ENCODE measurements around the gene RITA1. TPM values are rescaled to one million over a fixed set of nuclear protein-coding genes. Genes with fewer than 3 reads are reported as not detected.
A peak's percentile ranks its signal among the peaks of the same experiment; 100 is the strongest.
"Not testable (repeated sequence)": the region's sequence is repeated elsewhere in the genome, so short reads cannot be mapped to it uniquely, and the experiment has no call there.

RITA1 gene
- total RNA-seq, 1 donor from 2014 or later = 26.6 TPM

DNA sequence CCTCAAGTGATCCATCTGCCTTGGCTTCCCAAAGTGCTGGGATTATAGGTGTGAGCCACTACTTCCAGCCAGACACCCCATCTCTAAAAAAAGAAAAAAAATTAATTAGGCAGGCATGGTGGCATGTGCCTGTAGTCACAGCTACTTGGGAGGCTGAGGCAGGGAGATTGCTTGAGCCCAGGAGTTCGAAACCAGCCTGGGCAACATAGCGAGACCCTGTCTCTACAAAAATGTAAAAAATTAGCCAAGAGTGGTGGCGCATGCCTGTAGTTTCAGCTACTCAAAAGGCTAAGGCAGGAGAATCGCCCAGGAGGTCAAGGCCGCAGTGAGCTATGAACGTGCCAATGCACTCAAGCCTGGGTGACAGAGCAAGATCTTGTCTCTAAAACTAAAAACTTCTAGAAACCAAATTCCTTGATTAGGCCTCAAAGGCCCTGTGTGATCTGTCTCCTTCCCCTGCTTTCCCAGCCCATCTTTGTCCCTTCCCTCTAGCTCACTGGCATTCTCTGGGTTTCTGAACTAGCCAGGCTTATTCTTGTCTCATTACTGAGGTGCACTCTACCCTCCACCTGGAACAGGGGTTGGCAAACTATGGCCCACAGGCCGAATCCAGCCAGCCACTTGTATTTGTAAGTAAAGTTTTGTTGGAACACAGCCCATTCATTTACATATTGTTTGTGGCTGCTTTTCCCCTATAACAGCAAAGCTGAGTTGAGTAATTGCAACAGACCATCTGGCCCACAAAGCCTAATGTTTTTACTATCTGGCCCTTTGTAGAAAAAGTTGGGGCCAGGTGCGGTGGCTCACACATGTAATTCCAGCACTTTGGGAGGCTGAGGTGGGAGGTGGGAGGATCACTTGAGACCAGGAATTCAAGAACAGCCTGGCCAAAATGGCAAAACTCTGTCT, 18.6 kb downstream of the RITA1 start:
- DNase-seq (ENCODE audit: low read depth) = no peak
- TF ChIP-seq, protein P1, sequence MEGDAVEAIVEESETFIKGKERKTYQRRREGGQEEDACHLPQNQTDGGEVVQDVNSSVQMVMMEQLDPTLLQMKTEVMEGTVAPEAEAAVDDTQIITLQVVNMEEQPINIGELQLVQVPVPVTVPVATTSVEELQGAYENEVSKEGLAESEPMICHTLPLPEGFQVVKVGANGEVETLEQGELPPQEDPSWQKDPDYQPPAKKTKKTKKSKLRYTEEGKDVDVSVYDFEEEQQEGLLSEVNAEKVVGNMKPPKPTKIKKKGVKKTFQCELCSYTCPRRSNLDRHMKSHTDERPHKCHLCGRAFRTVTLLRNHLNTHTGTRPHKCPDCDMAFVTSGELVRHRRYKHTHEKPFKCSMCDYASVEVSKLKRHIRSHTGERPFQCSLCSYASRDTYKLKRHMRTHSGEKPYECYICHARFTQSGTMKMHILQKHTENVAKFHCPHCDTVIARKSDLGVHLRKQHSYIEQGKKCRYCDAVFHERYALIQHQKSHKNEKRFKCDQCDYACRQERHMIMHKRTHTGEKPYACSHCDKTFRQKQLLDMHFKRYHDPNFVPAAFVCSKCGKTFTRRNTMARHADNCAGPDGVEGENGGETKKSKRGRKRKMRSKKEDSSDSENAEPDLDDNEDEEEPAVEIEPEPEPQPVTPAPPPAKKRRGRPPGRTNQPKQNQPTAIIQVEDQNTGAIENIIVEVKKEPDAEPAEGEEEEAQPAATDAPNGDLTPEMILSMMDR (conservative IDR thresholded peaks at IDR 0.05; ENCODE audit: low read depth, low read length) = no peak
- no peak overlapping the region for H3K4me3 ChIP-seq (ENCODE audit: low read depth, low read length)

DNA sequence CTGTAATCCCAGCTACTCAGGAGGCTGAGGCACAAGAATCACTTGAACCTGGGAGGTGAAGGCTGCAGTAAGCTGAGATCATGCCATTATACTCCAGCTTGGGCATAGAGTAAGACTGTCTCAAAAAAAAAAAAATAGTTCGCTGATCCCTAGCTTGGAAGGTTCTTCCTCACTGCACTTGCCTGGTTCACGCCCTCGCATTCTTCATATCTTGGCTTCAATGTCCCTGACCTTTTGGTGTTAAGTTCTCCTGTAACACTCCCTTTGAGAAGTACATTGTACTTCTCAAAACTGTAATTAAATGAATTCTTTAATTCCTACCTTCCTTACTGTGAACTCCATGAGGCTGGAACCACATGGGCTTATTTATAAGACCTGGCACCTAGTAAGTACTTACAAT, 19.3 kb downstream of the RITA1 start:
- TF ChIP-seq, protein P1 (conservative IDR thresholded peaks at IDR 0.05; ENCODE audit: low read depth, low read length) = no peak
- H3K4me3 ChIP-seq (ENCODE audit: low read depth, low read length) = no peak overlapping the region
- no peak for DNase-seq (ENCODE audit: low read depth)

DNA sequence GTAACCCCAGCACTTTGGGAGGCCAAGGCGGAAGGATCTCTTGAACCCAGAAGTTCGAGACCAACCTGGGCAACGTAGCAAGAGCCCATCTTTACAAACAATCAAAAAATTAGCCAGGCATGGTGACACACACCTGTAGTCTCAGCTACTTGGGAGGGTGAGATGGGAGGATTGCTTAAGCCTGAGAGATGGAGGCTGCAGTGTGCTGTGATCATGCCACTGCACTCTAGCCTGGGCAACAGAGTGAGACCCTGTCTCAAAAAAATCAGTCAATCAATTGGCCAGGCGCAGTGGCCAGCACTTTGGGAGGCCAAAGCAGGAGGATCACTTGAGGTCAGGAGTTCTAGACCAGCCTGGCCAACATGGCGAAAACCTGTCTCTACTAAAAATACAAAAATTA, 21.3 kb downstream of the RITA1 start:
- DNase-seq (ENCODE audit: low read depth); H3K4me3 ChIP-seq (ENCODE audit: low read depth, low read length): not testable (repeated sequence)

DNA sequence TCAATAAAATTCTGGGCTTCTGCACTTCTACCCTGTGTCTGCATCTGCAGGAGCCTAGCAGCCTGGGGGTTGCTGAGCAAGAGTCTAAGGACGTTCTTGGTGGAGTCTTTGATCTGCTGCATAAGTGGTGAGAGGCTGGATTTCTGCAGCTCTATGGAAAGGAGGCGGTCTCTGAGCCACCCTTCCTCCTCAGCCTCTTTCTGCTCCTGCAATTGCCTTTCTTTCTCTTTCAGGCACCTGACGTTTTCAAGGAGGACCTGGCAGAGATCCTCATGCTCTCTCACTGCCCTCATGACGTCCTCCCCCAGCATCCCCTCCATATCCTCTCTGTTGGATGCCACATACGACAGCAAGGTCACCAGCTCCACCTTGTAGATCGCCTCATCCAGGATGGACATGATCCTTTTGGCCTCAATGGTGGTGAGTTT, 22.1 kb downstream of the RITA1 start:
- no peak overlapping the region for H3K4me3 ChIP-seq (ENCODE audit: low read depth, low read length)
- TF ChIP-seq, protein P1 (conservative IDR thresholded peaks at IDR 0.05; ENCODE audit: low read depth, low read length) = no peak
- no peak for DNase-seq (ENCODE audit: low read depth)

DNA sequence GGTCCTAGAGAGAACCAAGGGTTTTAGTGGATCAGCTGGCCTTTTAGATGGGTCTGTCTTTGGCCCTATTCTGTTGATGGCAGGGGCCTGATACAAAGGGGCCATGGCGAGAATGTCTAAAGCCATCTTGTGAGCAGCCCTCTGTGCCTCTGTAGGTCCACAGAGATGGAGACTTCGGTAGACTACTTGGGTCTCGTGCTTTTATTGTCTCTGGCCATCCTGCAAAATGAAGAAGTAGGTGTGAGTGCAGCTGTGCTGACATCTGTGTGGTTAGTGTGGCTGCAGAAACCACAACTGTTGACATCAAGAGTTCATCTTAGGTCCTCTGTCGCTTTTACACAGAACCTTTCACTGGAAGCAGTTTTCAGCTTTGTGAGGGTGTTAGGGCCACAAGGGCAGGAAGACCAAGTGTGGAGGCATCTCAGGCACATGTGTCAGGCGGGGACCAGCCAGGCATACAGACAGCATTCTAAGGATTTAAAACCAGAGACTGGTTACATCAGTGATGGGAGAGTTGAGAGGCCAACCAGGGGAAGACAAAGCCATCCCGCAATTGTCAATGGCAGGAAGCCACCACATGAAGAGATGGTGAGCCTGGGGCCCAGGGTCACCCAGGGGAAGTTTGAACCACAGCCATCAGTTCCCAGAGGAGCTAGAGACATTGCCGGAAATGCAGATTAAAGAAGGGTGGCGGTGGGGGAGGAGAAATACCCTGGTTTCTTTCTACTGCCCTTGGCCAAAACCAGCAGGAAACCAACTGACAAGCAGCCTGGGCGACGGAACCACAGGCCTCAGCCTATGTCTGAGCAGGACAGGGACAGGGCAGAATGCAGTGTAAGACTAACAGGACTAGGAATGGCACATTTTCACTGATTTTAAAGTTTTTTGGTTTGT, 22.8 kb downstream of the RITA1 start:
- DNase-seq (ENCODE audit: low read depth) = no peak
- TF ChIP-seq, protein P1 (conservative IDR thresholded peaks at IDR 0.05; ENCODE audit: low read depth, low read length) = no peak
- no peak overlapping the region for H3K4me3 ChIP-seq (ENCODE audit: low read depth, low read length)

DNA sequence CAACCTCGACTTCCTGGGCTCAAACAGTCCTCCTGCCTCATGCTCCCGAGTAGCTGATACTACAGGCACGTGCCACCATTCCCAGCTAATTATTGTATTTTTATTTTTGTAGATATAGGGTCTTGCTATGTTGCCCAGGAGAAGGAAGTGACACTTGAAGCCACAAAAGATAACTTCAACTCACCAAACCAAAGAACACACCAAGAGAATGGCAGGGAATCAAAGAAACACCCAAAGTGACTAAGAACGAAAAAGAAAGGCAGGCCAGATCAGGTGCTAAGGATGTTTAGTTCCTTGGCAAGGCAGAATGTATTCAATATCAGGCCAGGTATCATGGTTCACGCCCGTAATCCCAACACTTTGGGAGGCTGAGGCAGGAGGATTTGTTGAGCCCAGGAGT, 25.6 kb downstream of the RITA1 start:
- no peak for DNase-seq (ENCODE audit: low read depth)
- TF ChIP-seq, protein P1 (conservative IDR thresholded peaks at IDR 0.05; ENCODE audit: low read depth, low read length) = no peak
- no peak overlapping the region for H3K4me3 ChIP-seq (ENCODE audit: low read depth, low read length)

DNA sequence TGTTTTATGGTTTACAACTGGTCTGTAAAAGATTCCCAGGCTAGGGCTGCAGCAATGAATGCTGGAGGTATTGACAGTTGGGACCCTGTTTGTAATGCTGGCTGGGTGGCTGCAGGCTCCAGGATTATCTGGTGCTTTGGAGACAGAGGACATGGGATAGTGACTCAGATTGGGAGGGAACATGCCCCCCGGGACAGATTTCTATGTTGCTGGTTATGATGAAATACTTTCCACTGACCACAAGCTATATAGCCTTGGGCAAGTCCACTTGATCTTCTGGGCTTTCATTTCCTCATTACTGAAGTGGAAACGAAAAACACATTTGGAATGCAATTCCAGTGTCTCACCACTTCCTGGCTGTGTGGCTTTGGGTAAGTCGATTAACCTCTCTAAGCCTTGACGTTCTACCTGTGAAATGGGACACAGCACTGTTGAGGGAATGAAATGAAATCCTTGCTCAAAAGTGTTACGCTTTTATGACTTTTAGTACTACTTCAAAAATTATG, 29.4 kb downstream of the RITA1 start:
- TF ChIP-seq, protein P1 (conservative IDR thresholded peaks at IDR 0.05; ENCODE audit: low read depth, low read length) = no peak
- DNase-seq (ENCODE audit: low read depth) = peak; percentile 99
- H3K4me3 ChIP-seq (ENCODE audit: low read depth, low read length) = no peak overlapping the region

Measured in epithelial cell of proximal tubule (primary cell).